Astrocyte of the spinal cord (primary cell): Measurements from ENCODE around the gene RFX4.

Source experiments
- DNase-seq: peaks from one replicate; pipeline ENCODE4 v3.0.0; 2011; ENCODE audit warnings: low read depth, low spot score
- H3K4me3 ChIP-seq: 2 replicates; pipeline ENCODE4 v1.5.1; 2011; ENCODE audit warnings: low read depth, mild to moderate bottlenecking, low read length, moderate library complexity
- in situ Hi-C: cut with HindIII; loops from 2 replicates; pipeline ENCODE4 v1.10.0; 2017; ENCODE audit warnings: low sequenced_read_pairs
- TF ChIP-seq, protein P1 (sequence below): IDR thresholded peaks from 2 replicates; pipeline ENCODE4 v1.5.1; 2012; ENCODE audit warnings: low read depth, mild to moderate bottlenecking, low read length, inconsistent platforms

Gene RFX4

GRCh38 chr12:106652510-106653015 is 69.8 kb downstream of the RFX4 start:
- TF ChIP-seq, protein P1, sequence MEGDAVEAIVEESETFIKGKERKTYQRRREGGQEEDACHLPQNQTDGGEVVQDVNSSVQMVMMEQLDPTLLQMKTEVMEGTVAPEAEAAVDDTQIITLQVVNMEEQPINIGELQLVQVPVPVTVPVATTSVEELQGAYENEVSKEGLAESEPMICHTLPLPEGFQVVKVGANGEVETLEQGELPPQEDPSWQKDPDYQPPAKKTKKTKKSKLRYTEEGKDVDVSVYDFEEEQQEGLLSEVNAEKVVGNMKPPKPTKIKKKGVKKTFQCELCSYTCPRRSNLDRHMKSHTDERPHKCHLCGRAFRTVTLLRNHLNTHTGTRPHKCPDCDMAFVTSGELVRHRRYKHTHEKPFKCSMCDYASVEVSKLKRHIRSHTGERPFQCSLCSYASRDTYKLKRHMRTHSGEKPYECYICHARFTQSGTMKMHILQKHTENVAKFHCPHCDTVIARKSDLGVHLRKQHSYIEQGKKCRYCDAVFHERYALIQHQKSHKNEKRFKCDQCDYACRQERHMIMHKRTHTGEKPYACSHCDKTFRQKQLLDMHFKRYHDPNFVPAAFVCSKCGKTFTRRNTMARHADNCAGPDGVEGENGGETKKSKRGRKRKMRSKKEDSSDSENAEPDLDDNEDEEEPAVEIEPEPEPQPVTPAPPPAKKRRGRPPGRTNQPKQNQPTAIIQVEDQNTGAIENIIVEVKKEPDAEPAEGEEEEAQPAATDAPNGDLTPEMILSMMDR: no peak
- in situ Hi-C loops: no loop called here
- H3K4me3 ChIP-seq: no peak overlapping the region
- no peak for DNase-seq

GRCh38 chr12:106655577-106655976 is 72.8 kb downstream of the RFX4 start:
- TF ChIP-seq, protein P1: no peak
- no peak overlapping the region for H3K4me3 ChIP-seq
- in situ Hi-C loops: no loop called here
- DNase-seq: no peak

- in situ Hi-C loops: no loop called here
- TF ChIP-seq, protein P1: no peak
- no peak overlapping the region for H3K4me3 ChIP-seq
- no peak for DNase-seq
These were observed 74.7 kb downstream of the RFX4 start for GRCh38 chr12:106657488-106657887.

GRCh38 chr12:106663385-106663784 is 80.6 kb downstream of the RFX4 start:
- TF ChIP-seq, protein P1: no peak
- DNase-seq: no peak
- no peak overlapping the region for H3K4me3 ChIP-seq
- in situ Hi-C loops: no loop called here

GRCh38 chr12:106669216-106669615 is 86.4 kb downstream of the RFX4 start:
- TF ChIP-seq, protein P1: no peak
- no peak for DNase-seq
- no peak overlapping the region for H3K4me3 ChIP-seq
- in situ Hi-C loops: no loop called here

- no peak overlapping the region for H3K4me3 ChIP-seq
- in situ Hi-C loops: no loop called here
- TF ChIP-seq, protein P1: no peak
- no peak for DNase-seq
These were observed 87.3 kb downstream of the RFX4 start for GRCh38 chr12:106670131-106670530.

DNA sequence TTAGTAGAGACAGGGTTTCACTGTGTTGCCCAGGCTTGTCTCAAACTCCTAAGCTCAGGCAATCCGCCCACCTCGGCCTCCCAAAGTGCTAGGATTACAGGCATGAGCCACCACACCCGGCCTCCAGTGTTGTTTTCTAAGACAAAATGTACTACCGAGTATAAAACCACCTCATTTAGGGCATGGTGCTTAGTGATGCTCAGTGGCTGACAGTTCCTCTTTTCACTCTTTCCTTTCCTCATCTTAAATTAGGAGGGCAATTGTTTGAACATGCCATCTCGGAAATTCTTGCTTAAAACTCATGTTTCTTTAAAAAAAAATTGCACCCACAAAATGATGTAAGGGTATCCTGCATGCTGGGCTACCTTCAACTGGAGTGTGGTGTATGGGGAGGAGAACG is 89.0 kb downstream of the RFX4 start:
- H3K4me3 ChIP-seq: no peak overlapping the region
- in situ Hi-C loops: no loop called here
- no peak for DNase-seq
- TF ChIP-seq, protein P1: no peak
